Measurements from ENCODE around the gene FDXR.

- TF ChIP-seq, protein P1, sequence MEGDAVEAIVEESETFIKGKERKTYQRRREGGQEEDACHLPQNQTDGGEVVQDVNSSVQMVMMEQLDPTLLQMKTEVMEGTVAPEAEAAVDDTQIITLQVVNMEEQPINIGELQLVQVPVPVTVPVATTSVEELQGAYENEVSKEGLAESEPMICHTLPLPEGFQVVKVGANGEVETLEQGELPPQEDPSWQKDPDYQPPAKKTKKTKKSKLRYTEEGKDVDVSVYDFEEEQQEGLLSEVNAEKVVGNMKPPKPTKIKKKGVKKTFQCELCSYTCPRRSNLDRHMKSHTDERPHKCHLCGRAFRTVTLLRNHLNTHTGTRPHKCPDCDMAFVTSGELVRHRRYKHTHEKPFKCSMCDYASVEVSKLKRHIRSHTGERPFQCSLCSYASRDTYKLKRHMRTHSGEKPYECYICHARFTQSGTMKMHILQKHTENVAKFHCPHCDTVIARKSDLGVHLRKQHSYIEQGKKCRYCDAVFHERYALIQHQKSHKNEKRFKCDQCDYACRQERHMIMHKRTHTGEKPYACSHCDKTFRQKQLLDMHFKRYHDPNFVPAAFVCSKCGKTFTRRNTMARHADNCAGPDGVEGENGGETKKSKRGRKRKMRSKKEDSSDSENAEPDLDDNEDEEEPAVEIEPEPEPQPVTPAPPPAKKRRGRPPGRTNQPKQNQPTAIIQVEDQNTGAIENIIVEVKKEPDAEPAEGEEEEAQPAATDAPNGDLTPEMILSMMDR (IDR thresholded peaks at IDR 0.05; ENCODE audit: insufficient read depth, low read depth, low read length): no peak
- TF ChIP-seq EZH2 (IDR thresholded peaks at IDR 0.05; ENCODE audit: insufficient read depth, low read length): no peak
These were observed 7.1 kb downstream of the FDXR start for GRCh38 chr17:74865504-74866197.

All from astrocyte (in vitro differentiated cells and primary cell).